Measurements from ENCODE around the gene LZTS2. TPM values are rescaled to one million over a fixed set of nuclear protein-coding genes. Genes with fewer than 3 reads are reported as not detected.

The LZTS2 gene
- total RNA-seq, 4 donors from 2014 or later: 41.8 to 86.8 (median 56.6) TPM

- Histone ChIP-seq H3K9me3 (no peaks in the 10 kb centered on the region), H3K4me1 (peaks cover 0 to 28% (median 17%) of the 10 kb centered on the region in 4 donors), H3K27me3 (peaks cover 27% of the 10 kb centered on the region), H3K27ac (no peak overlapping the region), H3K36me3 (no peaks in the 10 kb centered on the region), H3K4me3 (no peak overlapping the region)
- DNase-seq: peak; percentile 90
- in situ Hi-C loops (cut with MboI; ENCODE audit: low pct_ligation_motif_present in 1 of 4, low pct_unique_long_range_greater_than_20kb in 1 of 4, low sequenced_read_pairs in 3 of 4) (no loop called here), intact Hi-C loops (cut with DNase I; ENCODE audit: low total_unique reads) (loop anchor here (1.0 to 10.0 kb wide), 2 partner anchors 21 to 50 kb away; partner anchors contain the start of gene SEMA4G)
- 24% methylated on average over 11 of the region's 11 CpGs; no CpG with 5 or more reads in 1 of the 2 donors for WGBS, 2 donors (ENCODE audit: low coverage in 1 of 2)
- TF ChIP-seq CTCF (IDR thresholded peaks at IDR 0.05) (peak; percentile 88 to 95 (median 93)), EP300 (IDR thresholded peaks at IDR 0.05; ENCODE audit: low read depth) (no peak), POLR2A (IDR thresholded peaks at IDR 0.05) (no peak)
These were observed 14.7 kb downstream of the LZTS2 start for GRCh38 chr10:101014230-101014884.

- 0 to 44% methylated on average over 1 to 6 of the region's 7 CpGs for WGBS, 2 donors (ENCODE audit: low coverage in 1 of 2)
- in situ Hi-C loops (cut with MboI; ENCODE audit: low pct_ligation_motif_present in 1 of 4, low pct_unique_long_range_greater_than_20kb in 1 of 4, low sequenced_read_pairs in 3 of 4) (no loop called here), intact Hi-C loops (cut with DNase I; ENCODE audit: low total_unique reads) (loop anchor here (1.0 to 10.0 kb wide), 3 partner anchors 22 to 292 kb away; partner anchors contain the start of gene SEMA4G)
- no peak overlapping the region for H3K27ac ChIP-seq
- no peaks in the 10 kb centered on the region for H3K9me3 ChIP-seq
- no peak for DNase-seq
- peaks cover 0 to 28% (median 17%) of the 10 kb centered on the region in 4 donors for H3K4me1 ChIP-seq
- H3K4me3 ChIP-seq: no peak overlapping the region
- no peak for TF ChIP-seq CTCF (IDR thresholded peaks at IDR 0.05)
- no peak for TF ChIP-seq EP300 (IDR thresholded peaks at IDR 0.05; ENCODE audit: low read depth)
- no peak for TF ChIP-seq POLR2A (IDR thresholded peaks at IDR 0.05)
- TF ChIP-seq POLR2AphosphoS5 (IDR thresholded peaks at IDR 0.05): no peak
- H3K27me3 ChIP-seq: peaks cover 27% of the 10 kb centered on the region
- no peaks in the 10 kb centered on the region for H3K36me3 ChIP-seq
These were observed 15.5 kb downstream of the LZTS2 start for GRCh38 chr10:101014966-101015581.

- Histone ChIP-seq H3K4me1 (peaks cover 0 to 28% (median 17%) of the 10 kb centered on the region in 4 donors), H3K27ac (no peak overlapping the region), H3K36me3 (no peaks in the 10 kb centered on the region), H3K4me3 (no peak overlapping the region), H3K9me3 (no peaks in the 10 kb centered on the region), H3K27me3 (peaks cover 27% of the 10 kb centered on the region)
- no peak for DNase-seq
- TF ChIP-seq POLR2AphosphoS5 (IDR thresholded peaks at IDR 0.05): no peak
- no peak for TF ChIP-seq POLR2A (IDR thresholded peaks at IDR 0.05)
- no peak for TF ChIP-seq EP300 (IDR thresholded peaks at IDR 0.05; ENCODE audit: low read depth)
- TF ChIP-seq CTCF (IDR thresholded peaks at IDR 0.05): no peak
- in situ Hi-C loops (cut with MboI; ENCODE audit: low pct_ligation_motif_present in 1 of 4, low pct_unique_long_range_greater_than_20kb in 1 of 4, low sequenced_read_pairs in 3 of 4) (no loop called here), intact Hi-C loops (cut with DNase I; ENCODE audit: low total_unique reads) (loop anchor here (5.0 to 10.0 kb wide), 2 partner anchors 51 to 292 kb away; partner anchors contain the start of gene SEMA4G)
- 89% methylated on average over 7 of the region's 8 CpGs; no CpG with 5 or more reads in 1 of the 2 donors for WGBS, 2 donors (ENCODE audit: low coverage in 1 of 2)
These were observed 16.0 kb downstream of the LZTS2 start for GRCh38 chr10:101015582-101015973.

- no peaks in the 10 kb centered on the region for H3K36me3 ChIP-seq
- H3K4me1 ChIP-seq: peaks cover 0 to 28% (median 17%) of the 10 kb centered on the region in 4 donors
- DNase-seq: no peak
- no peak overlapping the region for H3K27ac ChIP-seq
- intact Hi-C loops (cut with DNase I; ENCODE audit: low total_unique reads): loop anchor here (5.0 to 10.0 kb wide), 2 partner anchors 52 to 290 kb away; partner anchors contain the start of gene SEMA4G
- 70 to 73% methylated on average over 2 to 5 of the region's 5 CpGs for WGBS, 2 donors (ENCODE audit: low coverage in 1 of 2)
- in situ Hi-C loops (cut with MboI; ENCODE audit: low pct_ligation_motif_present in 1 of 4, low pct_unique_long_range_greater_than_20kb in 1 of 4, low sequenced_read_pairs in 3 of 4): no loop called here
- H3K4me3 ChIP-seq: no peak overlapping the region
- H3K27me3 ChIP-seq: peaks cover 27% of the 10 kb centered on the region
- H3K9me3 ChIP-seq: no peaks in the 10 kb centered on the region
- no peak for TF ChIP-seq POLR2A (IDR thresholded peaks at IDR 0.05)
- TF ChIP-seq CTCF (IDR thresholded peaks at IDR 0.05): no peak
- no peak for TF ChIP-seq POLR2AphosphoS5 (IDR thresholded peaks at IDR 0.05)
- no peak for TF ChIP-seq EP300 (IDR thresholded peaks at IDR 0.05; ENCODE audit: low read depth)
These were observed 17.2 kb downstream of the LZTS2 start for GRCh38 chr10:101016814-101017213.
